SK-N-SH treated with all-trans-retinoic acid at 6 μM for 48 hours (cell line): ENCODE measurements around the gene SHISA8.

Experiments used
- ATAC-seq: fragments of 200-7000 bp; cut with Tn5 transposase; 3 replicates; pipeline ENCODE4 v1.9.1; 2020; ENCODE audit warnings: mild to moderate bottlenecking, moderate library complexity
- ARNTL ChIP-seq: fragments of 450-650 bp; formaldehyde crosslinking; IDR thresholded peaks from 2 replicates; pipeline ENCODE4 v1.5.0; 2020; ENCODE audit warnings: low read depth, mild to moderate bottlenecking, moderate library complexity, borderline replicate concordance
- BACH2 ChIP-seq: fragments of 250-450 bp; sonication (Bioruptor Pico); IDR thresholded peaks from 2 replicates; pipeline ENCODE4 v1.9.0; 2021; ENCODE audit warnings: mild to moderate bottlenecking, borderline replicate concordance
- GLIS3 ChIP-seq: fragments of 250-450 bp; sonication (Bioruptor Pico); IDR thresholded peaks from 2 replicates; pipeline ENCODE4 v1.5.0; 2020; ENCODE audit warnings: mild to moderate bottlenecking, moderate library complexity
- ISL1 ChIP-seq: fragments of 250-450 bp; sonication (Bioruptor Pico); IDR thresholded peaks from 2 replicates; pipeline ENCODE4 v2.1.2; 2022; ENCODE audit warnings: mild to moderate bottlenecking, moderate library complexity
- OSR1 ChIP-seq: fragments of 250-450 bp; sonication (Bioruptor Pico); IDR thresholded peaks from 2 replicates; pipeline ENCODE4 v1.8.0; 2022; ENCODE audit warnings: moderate library complexity, mild to moderate bottlenecking, inconsistent platforms
- PPARA ChIP-seq: fragments of 250-450 bp; sonication (Bioruptor Pico); IDR thresholded peaks from 2 replicates; pipeline ENCODE4 v1.5.0; 2020; ENCODE audit warnings: mild to moderate bottlenecking, borderline replicate concordance
- RARB ChIP-seq: fragments of 250-450 bp; sonication (Bioruptor Pico); IDR thresholded peaks from 2 replicates; pipeline ENCODE4 v1.8.0; 2021; ENCODE audit warnings: mild to moderate bottlenecking, moderate library complexity
- SNAI2 ChIP-seq: fragments of 250-450 bp; sonication (Bioruptor Pico); IDR thresholded peaks from 2 replicates; pipeline ENCODE4 v1.5.0; 2020; ENCODE audit warnings: mild to moderate bottlenecking, moderate library complexity
- TOX ChIP-seq: fragments of 250-450 bp; sonication (Bioruptor Pico); IDR thresholded peaks from 2 replicates; pipeline ENCODE4 v1.8.0; 2021; ENCODE audit warnings: mild to moderate bottlenecking, moderate library complexity, borderline replicate concordance
- ZC3H10 ChIP-seq: fragments of 250-450 bp; sonication (Bioruptor Pico); IDR thresholded peaks from 2 replicates; pipeline ENCODE4 v1.5.1; 2021; ENCODE audit warnings: mild to moderate bottlenecking, moderate library complexity
- ZFP3 ChIP-seq: fragments of 250-450 bp; sonication (Bioruptor Pico); IDR thresholded peaks from 2 replicates; pipeline ENCODE4 v1.5.0; 2020; ENCODE audit warnings: mild to moderate bottlenecking, moderate library complexity
- ZFP30 ChIP-seq: fragments of 450-650 bp; formaldehyde crosslinking; IDR thresholded peaks from 2 replicates; pipeline ENCODE4 v1.5.0; 2022; ENCODE audit warnings: mild to moderate bottlenecking, moderate library complexity
- ZNF565 ChIP-seq: fragments of 450-650 bp; formaldehyde crosslinking; conservative IDR thresholded peaks from 2 replicates; pipeline ENCODE4 v1.5.0; 2020; ENCODE audit warnings: low read depth, mild to moderate bottlenecking, moderate library complexity
- ZNF70 ChIP-seq: fragments of 450-650 bp; formaldehyde crosslinking; IDR thresholded peaks from 2 replicates; pipeline ENCODE4 v1.5.0; 2020; ENCODE audit warnings: mild to moderate bottlenecking, moderate library complexity
- ZNF8 ChIP-seq: fragments of 450-650 bp; formaldehyde crosslinking; IDR thresholded peaks from 2 replicates; pipeline ENCODE4 v1.5.0; 2020; ENCODE audit warnings: mild to moderate bottlenecking, moderate library complexity
- TF ChIP-seq, protein P1 (sequence below): fragments of 250-450 bp; sonication (Bioruptor Pico); IDR thresholded peaks from 2 replicates; pipeline ENCODE4 v1.5.1; 2020; ENCODE audit warnings: low read depth, mild to moderate bottlenecking, moderate library complexity
- TF ChIP-seq, protein P2 (sequence below): fragments of 250-450 bp; sonication (Bioruptor Pico); IDR thresholded peaks from 2 replicates; pipeline ENCODE4 v1.5.1; 2021; ENCODE audit warnings: mild to moderate bottlenecking, moderate library complexity
- TF ChIP-seq, protein P3 (sequence below): fragments of 250-450 bp; sonication (Bioruptor Pico); IDR thresholded peaks from 2 replicates; pipeline ENCODE4 v1.5.0; 2020; ENCODE audit warnings: mild to moderate bottlenecking, moderate library complexity
- TF ChIP-seq, protein P4 (sequence below): fragments of 250-450 bp; sonication (Bioruptor Pico); IDR thresholded peaks from 2 replicates; pipeline ENCODE4 v1.8.0; 2021; ENCODE audit warnings: low read depth, mild to moderate bottlenecking, moderate library complexity, borderline replicate concordance
- TF ChIP-seq, protein P5 (sequence below): fragments of 250-450 bp; sonication (Bioruptor Pico); IDR thresholded peaks from 2 replicates; pipeline ENCODE4 v1.8.0; 2020; ENCODE audit warnings: mild to moderate bottlenecking, moderate library complexity, borderline replicate concordance

The SHISA8 gene

DNA sequence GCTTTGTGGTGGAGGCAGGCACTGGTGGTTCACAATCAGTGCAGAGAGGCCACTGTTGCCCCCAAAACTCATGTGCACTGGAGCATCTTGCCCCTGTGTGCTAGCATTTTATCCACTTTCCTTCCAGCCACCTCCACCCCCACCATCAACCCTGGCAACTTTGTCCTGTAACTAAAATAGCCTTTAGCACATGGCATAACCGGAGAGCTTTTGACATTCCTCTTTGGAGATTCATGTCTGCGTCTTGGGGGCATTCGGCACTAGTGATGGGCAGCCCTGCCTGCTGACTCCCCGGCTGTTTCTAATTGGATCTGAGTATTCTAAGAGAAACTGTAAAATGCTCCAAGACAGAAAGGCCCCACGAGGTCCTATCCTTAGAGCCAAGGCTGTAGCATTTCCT, 15.8 kb downstream of the SHISA8 start:
- no peak for ATAC-seq
- no peak for TF ChIP-seq ARNTL (CRISPR knock-in tag)
- no peak for TF ChIP-seq ZC3H10 (CRISPR knock-in tag)
- no peak for TF ChIP-seq ZNF70
- TF ChIP-seq, protein P1, sequence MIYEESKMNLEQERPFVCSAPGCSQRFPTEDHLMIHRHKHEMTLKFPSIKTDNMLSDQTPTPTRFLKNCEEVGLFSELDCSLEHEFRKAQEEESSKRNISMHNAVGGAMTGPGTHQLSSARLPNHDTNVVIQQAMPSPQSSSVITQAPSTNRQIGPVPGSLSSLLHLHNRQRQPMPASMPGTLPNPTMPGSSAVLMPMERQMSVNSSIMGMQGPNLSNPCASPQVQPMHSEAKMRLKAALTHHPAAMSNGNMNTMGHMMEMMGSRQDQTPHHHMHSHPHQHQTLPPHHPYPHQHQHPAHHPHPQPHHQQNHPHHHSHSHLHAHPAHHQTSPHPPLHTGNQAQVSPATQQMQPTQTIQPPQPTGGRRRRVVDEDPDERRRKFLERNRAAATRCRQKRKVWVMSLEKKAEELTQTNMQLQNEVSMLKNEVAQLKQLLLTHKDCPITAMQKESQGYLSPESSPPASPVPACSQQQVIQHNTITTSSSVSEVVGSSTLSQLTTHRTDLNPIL: no peak
- TF ChIP-seq ZNF565: no peak
- TF ChIP-seq TOX (CRISPR knock-in tag): no peak
- TF ChIP-seq BACH2: no peak
- no peak for TF ChIP-seq GLIS3 (CRISPR knock-in tag)
- TF ChIP-seq ZNF8: no peak

DNA sequence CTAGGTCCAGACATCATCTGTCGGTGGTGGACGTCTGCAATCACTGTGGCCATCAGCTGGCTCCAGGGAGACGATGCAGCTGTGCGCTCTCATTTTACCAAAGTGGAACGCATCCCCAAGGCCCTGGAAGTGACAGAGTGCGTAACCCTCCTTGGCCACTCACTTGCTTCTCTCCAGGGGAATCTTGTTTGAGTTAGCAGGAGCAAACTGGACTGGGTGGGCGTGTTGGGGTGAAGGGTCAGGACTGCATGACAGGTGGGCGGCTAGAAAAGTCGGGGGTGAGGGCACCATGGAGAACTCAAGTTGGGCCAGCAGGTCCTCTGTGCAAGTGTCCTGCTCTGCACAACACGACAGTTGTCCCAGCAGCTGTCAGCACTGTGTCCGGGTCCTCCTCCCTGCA, 16.2 kb downstream of the SHISA8 start:
- TF ChIP-seq RARB (no peak), BACH2 (no peak), ARNTL (CRISPR knock-in tag) (no peak), ISL1 (CRISPR knock-in tag) (no peak), ZNF70 (no peak), OSR1 (no peak), TOX (CRISPR knock-in tag) (no peak), ZFP30 (CRISPR knock-in tag) (no peak), PPARA (no peak), ZNF8 (no peak)
- TF ChIP-seq, protein P2, sequence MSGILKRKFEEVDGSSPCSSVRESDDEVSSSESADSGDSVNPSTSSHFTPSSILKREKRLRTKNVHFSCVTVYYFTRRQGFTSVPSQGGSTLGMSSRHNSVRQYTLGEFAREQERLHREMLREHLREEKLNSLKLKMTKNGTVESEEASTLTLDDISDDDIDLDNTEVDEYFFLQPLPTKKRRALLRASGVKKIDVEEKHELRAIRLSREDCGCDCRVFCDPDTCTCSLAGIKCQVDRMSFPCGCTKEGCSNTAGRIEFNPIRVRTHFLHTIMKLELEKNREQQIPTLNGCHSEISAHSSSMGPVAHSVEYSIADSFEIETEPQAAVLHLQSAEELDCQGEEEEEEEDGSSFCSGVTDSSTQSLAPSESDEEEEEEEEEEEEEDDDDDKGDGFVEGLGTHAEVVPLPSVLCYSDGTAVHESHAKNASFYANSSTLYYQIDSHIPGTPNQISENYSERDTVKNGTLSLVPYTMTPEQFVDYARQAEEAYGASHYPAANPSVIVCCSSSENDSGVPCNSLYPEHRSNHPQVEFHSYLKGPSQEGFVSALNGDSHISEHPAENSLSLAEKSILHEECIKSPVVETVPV (CRISPR knock-in tag): no peak
- TF ChIP-seq, protein P3, sequence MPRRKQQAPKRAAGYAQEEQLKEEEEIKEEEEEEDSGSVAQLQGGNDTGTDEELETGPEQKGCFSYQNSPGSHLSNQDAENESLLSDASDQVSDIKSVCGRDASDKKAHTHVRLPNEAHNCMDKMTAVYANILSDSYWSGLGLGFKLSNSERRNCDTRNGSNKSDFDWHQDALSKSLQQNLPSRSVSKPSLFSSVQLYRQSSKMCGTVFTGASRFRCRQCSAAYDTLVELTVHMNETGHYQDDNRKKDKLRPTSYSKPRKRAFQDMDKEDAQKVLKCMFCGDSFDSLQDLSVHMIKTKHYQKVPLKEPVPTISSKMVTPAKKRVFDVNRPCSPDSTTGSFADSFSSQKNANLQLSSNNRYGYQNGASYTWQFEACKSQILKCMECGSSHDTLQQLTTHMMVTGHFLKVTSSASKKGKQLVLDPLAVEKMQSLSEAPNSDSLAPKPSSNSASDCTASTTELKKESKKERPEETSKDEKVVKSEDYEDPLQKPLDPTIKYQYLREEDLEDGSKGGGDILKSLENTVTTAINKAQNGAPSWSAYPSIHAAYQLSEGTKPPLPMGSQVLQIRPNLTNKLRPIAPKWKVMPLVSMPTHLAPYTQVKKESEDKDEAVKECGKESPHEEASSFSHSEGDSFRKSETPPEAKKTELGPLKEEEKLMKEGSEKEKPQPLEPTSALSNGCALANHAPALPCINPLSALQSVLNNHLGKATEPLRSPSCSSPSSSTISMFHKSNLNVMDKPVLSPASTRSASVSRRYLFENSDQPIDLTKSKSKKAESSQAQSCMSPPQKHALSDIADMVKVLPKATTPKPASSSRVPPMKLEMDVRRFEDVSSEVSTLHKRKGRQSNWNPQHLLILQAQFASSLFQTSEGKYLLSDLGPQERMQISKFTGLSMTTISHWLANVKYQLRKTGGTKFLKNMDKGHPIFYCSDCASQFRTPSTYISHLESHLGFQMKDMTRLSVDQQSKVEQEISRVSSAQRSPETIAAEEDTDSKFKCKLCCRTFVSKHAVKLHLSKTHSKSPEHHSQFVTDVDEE (CRISPR knock-in tag): no peak
- TF ChIP-seq, protein P4, sequence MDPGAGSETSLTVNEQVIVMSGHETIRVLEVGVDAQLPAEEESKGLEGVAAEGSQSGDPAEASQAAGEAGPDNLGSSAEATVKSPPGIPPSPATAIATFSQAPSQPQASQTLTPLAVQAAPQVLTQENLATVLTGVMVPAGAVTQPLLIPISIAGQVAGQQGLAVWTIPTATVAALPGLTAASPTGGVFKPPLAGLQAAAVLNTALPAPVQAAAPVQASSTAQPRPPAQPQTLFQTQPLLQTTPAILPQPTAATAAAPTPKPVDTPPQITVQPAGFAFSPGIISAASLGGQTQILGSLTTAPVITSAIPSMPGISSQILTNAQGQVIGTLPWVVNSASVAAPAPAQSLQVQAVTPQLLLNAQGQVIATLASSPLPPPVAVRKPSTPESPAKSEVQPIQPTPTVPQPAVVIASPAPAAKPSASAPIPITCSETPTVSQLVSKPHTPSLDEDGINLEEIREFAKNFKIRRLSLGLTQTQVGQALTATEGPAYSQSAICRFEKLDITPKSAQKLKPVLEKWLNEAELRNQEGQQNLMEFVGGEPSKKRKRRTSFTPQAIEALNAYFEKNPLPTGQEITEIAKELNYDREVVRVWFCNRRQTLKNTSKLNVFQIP (CRISPR knock-in tag): no peak
- no peak for ATAC-seq

DNA sequence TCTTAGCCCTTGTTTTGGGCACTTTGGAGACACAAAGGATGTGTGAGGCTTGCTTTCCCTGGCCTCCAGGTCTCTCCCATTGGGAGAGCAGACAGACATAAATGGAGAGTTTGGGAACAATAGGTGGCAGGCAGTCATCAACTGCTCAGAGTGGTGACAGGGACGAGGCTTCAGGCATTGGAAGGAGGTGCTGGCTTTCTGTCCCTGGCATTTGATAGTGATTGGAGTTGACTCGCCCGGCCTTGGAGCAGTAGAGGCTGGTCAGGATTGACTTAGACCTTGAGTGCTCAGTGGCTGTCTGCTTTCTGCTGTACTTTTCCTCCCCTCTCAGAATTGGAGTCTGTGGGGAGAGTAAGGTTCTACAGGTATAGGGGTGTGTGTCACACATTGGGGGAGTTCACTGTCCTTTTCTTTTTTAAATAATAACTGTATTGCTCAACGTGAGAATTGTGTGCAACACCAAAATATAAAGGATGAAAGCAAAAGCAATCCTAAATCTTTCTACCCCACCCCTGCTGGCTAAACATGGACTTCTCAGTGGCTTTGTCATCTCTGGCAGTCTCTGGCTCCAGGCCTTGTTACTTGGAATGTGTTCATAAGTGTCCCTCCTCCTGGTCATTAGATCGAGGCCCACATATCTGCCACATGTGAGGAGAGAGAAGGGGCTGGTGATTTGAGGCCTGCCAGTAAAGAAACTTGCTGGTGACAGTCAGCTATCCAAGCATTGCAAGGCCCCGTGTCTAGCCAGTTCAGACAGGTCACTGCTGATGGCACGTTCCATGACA, 21.1 kb downstream of the SHISA8 start:
- TF ChIP-seq, protein P5, sequence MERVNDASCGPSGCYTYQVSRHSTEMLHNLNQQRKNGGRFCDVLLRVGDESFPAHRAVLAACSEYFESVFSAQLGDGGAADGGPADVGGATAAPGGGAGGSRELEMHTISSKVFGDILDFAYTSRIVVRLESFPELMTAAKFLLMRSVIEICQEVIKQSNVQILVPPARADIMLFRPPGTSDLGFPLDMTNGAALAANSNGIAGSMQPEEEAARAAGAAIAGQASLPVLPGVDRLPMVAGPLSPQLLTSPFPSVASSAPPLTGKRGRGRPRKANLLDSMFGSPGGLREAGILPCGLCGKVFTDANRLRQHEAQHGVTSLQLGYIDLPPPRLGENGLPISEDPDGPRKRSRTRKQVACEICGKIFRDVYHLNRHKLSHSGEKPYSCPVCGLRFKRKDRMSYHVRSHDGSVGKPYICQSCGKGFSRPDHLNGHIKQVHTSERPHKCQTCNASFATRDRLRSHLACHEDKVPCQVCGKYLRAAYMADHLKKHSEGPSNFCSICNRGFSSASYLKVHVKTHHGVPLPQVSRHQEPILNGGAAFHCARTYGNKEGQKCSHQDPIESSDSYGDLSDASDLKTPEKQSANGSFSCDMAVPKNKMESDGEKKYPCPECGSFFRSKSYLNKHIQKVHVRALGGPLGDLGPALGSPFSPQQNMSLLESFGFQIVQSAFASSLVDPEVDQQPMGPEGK (CRISPR knock-in tag): no peak
- TF ChIP-seq ZNF565 (no peak), PPARA (no peak), GLIS3 (CRISPR knock-in tag) (no peak), TOX (CRISPR knock-in tag) (no peak), RARB (no peak), ZFP3 (CRISPR knock-in tag) (no peak), SNAI2 (no peak), ZNF8 (no peak)
- TF ChIP-seq, protein P4 (CRISPR knock-in tag): no peak
- no peak for ATAC-seq
